HG02852 (cell line): Measurements from ENCODE around the gene VWCE.

Experiments used
- ATAC-seq: cut with Tn5 transposase; IDR thresholded peaks from one replicate; pipeline ENCODE4 v1.9.1; 2021; ENCODE audit warnings: mild to moderate bottlenecking, moderate library complexity; ENCODE audit not compliant: unreplicated experiment

VWCE gene

DNA sequence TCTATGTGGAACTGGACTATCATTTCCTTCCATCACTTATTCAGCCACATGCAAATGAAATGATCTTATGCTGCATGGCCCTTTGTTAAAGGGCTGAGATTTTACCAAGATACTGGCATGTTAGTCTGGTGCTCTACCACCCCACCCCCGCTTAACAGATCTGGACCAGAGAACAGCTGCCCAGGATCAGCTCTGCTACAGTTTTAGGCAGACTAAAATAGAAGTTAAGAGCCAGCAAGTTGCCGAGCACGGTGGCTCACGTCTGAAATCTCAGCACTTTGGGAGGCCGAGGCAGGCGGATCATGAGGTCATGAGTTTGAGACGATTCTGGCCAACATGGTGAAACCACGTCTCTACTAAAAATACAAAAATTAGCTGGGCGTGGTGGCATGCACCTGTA is 33.2 kb upstream of the VWCE start:
- no peak for ATAC-seq

GRCh38 chr11:61327669-61328071 is 32.6 kb upstream of the VWCE start:
- no peak for ATAC-seq

DNA sequence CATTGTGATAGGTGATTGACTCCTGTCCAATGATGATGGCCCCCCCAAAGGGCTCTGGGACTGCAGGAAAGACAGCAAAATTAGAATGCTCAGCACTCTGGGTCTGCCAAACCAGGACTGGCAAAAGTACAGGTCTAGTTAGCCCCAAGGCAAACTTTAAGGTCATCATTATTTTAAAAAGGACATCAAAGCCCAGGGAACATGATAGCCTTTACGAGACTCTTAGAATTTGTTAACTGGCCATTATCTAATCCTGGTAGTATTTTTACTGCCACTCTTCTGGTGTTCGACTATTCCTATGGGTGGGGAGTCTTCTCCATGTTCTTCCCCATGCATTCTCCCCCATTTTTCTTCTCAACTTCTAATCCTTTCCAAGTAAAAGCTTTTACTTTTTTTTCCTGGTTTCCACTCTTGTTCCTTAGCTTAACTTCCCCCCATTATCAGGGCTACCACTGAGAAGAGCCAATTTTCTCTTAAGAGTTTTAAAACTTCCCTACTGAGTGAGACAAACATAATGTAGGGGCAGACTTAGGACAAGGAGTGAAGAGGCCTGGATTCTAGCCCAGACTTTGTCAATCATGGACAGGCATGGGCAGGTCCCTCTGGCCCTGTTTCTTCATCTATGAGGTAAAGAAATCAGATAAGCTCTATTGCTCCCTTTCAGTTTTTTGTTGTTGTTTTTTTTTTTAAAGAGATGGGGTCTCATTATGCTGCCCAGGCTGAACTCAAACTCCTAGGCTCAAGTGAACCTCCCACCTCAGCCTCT is 30.7 kb upstream of the VWCE start:
- no peak for ATAC-seq

- no peak for ATAC-seq
Measured at GRCh38 chr11:61315260-61315659, 20.1 kb upstream of the VWCE start.

DNA sequence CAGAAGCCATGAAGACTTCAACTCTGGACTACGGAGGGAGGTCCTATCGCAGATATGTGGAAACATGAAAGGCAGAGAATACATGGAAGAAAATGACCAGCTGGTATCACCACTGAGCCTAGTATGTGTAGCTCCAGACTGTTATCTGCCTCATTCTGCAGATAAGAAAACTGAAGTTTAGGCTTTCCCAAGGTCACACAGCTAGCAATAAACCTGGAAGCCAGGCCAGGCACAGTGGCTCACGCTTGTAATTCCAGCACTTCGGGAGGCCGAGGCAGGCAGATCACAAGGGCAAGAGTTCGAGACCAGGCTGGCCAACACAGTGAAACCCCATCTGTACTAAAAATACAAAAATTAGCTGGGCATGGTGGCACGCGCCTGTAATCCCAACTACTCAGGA is 15.6 kb upstream of the VWCE start:
- ATAC-seq: no peak

DNA sequence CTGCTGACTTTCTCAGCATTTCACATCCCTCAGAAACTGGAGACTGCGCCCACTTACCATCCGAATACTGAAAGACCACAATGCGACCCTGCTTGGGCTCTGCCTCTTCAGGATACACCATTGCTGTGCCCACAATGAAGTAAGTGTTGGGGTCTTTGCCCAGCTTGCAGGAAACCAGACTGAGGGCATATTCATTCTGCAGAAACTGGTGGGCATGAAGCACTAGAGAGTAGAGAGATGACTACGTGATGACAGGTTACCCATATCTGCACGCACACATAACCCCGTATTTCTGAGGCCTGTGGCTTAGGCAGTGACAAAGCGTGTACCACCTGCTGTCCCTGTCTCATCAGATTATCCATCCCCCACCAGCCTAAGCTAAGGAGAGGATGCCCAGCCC is 14.6 kb upstream of the VWCE start:
- ATAC-seq: no peak

DNA sequence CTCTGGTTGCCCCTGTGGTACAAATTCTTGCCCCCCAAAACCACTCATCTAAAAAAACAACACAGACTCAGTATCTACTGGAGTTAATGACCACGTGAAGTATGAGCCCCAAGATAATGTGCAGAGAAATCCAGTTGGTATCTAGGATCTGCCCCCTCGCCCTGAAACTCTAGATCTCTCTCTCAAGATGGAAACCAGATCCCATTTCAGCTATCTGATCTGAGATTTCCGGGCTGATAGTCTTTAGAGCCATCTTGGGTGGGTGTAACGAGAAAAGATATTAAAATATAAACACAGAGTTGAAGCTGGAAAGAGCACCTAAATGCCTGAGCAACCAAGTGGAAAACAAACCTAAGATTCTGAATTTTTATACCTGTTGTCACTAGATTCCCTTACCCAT is 14.0 kb upstream of the VWCE start:
- ATAC-seq: no peak

DNA sequence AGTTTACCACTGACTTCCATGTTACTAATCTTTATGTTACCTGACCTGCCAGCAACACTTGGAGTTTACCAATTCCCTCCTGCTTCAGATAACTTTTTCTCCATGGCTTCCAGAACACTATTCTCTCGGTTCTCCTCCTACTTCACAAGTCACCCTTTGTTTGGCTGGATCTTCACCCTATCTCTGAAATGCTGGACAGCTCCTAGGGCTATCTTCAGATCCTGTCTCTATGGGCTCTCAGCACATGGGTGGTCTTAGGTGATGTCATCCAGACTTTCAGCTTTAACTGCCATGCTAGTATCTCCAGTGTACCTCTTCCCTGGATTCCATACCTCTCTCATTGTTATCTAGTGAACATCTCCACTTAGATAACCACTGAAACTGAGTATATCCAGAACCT is 12.2 kb upstream of the VWCE start:
- ATAC-seq: no peak

GRCh38 chr11:61306221-61306620 is 11.1 kb upstream of the VWCE start:
- no peak for ATAC-seq

GRCh38 chr11:61305417-61305816 is 10.3 kb upstream of the VWCE start:
- ATAC-seq: no peak

GRCh38 chr11:61303725-61304124 is 8.6 kb upstream of the VWCE start:
- ATAC-seq: no peak

DNA sequence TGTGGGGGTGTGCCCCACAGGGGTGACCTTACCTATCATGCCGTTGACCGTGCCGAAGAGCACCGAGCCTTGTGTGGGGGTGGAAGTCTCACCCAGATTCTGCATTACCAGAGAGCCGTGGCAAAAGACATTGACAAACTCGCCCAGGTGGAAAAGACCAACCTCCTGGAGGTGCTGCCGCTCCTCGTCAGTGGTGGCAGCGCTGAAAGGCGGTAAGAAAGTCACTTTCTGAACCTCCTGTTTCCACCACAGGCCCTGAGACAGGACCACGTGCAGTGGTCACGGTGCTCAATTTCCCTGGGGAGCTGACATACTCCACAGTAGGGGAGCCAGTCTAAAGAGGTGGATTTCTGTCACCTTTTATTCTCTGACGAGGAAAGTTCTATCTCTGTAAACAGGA is 7.4 kb upstream of the VWCE start:
- no peak for ATAC-seq

DNA sequence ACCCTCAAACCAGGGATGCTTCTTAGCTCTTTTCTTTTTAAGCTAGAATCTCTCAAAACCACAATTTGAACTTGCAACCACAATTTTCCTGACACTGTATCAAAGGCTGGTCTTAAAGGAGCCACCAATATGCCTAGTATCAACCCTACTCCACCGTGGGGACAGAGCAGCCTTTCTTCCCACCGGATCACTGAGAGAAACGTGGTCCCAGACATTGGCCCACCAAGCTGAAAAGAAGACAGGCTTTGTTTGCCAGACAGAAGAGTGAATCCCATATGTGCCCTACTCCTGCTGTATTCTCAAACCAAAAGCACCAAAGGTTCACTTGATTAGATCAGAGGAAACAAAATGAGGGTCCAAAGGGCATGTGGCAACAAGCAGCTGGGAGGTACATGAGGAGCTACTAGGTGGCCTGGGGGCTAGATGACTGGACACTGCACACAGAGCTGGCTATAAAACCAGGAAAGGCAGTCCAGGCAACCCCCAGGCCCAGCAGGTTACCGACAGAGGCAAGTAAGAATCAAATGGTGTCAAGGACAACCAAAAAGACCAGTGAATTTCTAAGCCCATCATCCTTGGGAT is 3.6 kb upstream of the VWCE start:
- no peak for ATAC-seq

- no peak for ATAC-seq
Measured at GRCh38 chr11:61297746-61298145, 2.6 kb upstream of the VWCE start.

DNA sequence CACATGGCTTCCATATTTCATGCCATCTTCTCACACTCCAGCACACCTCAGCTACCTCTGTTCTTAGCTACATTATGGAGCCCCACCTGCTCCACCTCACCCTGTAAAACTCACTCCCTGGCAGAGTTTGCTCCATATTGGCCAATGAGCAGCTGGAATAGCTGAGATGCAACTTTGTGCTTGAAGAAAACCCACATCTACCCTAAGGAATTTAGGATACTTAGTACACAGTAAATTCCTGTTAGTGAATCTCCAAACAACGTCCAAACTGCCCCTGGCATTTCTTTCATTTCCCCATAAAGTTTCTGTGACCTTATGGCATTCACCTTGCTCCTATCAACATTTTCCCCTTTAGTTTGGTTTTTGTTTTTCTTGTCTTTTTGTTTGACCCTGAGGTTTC is 2.2 kb upstream of the VWCE start:
- no peak for ATAC-seq

DNA sequence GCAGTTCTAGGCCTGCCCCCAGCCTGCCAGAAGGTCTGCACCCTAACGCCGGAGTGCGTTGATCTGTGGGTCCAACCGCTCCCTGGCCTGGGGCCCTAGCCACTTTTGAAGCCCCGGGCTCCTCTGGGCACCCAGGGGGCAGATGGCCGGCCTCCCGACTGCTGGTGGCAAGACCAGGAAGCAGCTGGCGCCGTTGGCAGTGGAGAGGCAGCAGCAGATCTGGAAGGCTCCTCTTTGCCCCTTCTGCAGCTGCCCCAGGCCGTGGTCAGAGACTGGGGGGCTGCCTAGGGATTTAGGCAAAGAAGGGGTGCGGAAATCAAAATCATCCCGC is 445 bp upstream of the VWCE start:
- no peak for ATAC-seq

DNA sequence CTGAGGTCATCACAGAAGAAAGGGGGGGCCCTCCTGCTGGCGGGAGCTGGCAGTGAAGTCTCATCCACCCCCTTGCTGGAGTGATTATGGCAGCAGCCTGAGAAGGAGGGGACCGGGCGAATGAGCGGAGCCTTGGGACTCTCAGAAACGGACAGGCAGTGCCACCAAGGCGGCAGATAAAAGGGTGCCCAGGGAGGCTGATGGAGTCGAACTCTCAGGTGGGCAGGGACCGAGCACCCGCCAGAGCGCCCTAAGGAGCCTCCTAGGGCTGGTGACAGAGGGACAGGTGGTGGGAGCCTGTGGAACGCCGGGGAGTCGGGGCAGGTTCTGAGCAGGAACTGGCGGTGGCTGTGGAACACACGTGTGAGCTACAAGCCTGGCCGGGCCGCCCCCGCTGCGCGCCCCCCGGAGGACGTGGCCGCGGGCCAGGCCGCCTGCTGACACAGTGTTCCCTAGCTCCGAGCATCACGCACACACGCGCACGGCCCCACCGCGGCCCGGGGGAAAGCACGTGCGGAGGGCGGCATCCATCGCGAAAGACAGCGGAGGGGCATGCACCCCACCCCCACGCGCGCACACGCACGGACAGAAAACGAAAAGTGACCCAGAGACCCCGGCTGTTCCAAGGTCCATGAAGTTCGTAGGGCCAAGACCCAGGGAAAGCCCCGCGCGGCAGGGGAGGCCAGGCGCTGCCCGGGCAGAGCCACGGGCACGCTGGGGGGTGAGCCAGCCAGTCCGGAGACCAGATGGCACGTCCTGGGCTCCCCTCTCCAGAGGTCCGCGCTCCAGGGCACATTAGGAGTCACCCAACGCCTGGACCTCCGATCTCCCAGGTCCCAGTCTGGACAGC is 1.0 kb downstream of the VWCE start:
- peak; percentile 20 for ATAC-seq

DNA sequence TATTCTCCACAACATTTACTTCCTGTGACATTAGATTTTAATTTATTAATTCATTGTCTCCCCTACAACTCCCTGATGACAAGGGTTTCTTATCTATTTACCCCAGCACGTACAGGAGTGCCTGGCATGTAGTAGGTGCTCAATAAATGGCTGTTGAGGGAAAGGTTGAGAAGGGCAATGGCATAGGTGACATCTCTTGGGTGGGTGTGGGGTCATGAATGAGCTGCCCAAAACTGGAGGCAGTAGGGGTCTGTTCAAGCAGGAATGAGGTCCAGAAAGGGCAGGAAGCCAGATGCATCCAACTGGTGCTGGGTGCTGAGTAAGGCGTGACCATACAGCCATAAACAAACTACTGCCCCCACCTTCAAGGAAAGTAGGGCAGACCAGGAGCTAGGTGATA is 2.8 kb downstream of the VWCE start:
- no peak for ATAC-seq

- no peak for ATAC-seq
Measured at GRCh38 chr11:61290905-61291690, 4.0 kb downstream of the VWCE start.

DNA sequence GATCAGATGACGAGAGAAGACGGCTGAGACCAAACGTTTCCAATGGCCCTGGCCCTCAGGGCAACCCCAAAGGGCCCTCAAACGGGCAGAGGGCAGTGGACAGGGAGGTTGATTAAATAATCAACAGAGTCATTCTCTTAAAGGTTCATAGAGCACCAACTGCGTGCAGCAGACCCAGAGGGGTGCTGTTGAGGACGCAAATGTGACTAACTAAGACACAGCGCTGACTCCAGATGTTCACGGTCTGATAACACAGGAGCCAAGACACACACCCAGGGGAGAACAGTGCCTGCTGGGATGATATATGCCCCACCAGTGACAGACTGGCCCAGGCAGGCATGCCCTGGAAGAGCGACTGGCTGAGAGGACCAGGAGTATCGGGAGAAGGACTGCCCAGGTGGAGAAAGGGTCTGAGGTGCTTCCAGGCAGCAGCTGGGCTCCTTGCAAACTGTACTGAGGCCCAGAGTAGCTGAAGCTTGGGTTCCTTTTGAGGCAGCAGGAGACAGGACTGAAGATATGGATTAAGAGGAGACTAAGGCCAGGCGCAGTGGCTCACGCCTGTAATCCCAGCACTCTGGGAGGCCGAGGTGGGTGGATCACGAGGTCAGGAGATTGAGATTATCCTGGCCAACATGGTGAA is 7.7 kb downstream of the VWCE start:
- no peak for ATAC-seq

DNA sequence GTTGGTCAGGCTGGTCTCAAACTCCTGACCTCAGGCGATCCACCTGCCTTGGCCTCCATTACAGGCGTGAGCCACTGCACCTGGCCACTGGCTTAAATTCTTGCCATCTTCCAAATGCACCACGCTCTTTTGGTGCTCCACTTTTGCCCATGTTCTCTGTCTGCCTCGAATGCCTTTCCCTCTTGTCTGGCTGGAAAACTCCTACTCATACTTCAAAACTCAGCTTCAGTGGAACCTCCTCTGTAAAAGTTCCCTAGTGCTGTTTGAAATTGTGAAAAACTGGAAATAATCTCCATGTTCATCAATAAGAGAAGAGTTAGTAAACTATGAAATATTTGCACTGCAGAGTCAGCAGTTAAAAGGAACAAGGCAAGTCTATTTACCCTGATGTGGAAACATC is 11.5 kb downstream of the VWCE start:
- no peak for ATAC-seq
